Kidney glomerular epithelial cell (primary cell): ENCODE data around the gene TIAM1.

Experiments
- DNase-seq: peaks from one replicate; lab custom pipeline; 2025; lab: John Stamatoyannopoulos, UW

The TIAM1 gene

GRCh38 chr21:31201144-31201543 lies 142.9 kb downstream of the TIAM1 start:
- no peak for DNase-seq

- peak; percentile 51 for DNase-seq
Measured at GRCh38 chr21:31198575-31198974, 145.5 kb downstream of the TIAM1 start.

DNA sequence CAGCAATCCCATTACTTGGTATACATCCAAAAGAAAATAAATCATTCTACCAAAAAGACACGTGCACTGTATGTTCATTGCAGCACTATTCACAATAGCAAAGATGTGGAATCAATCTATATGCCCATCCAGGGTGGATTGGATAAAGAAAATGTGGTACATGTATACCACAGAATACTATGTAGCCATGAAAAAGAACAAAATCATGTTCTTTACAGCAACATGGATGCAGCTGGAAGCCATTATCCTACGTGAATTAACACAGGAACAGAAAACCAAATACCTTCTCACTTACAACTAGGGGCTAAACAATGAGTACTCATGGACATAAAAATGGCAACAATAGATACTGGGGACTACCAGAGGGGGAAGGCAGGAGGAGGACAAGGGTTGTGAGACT lies 147.3 kb downstream of the TIAM1 start:
- no peak for DNase-seq

DNA sequence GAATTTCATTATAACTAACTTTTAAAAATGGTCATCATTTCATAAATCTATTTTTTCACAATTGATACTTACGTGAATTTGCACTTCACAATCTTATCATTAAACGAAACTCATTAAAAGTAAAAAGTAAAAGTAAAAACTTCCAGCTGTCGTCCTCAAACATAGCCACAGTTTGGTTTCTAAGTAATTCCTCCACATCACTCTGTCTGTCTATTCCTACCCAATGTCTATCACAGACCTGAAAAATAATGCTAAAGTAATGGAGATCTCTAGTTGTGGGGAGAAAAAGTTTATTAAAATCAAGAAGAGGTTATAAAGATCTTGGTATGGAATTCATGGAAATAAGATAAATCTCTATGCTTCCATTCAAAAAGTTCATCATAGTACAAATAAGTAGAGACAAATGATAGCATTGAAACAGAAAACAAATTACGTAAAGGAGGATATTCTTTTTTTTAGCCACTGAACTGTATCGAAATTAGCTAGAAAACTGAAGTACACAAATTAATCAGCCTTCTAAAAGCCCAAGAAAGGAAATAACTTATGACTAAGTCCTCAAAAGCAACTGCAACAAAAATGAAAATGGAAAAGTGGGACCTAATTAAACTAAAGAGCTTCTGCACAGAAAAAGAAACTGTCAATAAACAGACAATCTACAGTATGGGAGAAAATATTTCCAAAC lies 148.6 kb downstream of the TIAM1 start:
- DNase-seq: no peak

GRCh38 chr21:31194510-31195293 lies 149.4 kb downstream of the TIAM1 start:
- DNase-seq: no peak

GRCh38 chr21:31193761-31194160 lies 150.3 kb downstream of the TIAM1 start:
- DNase-seq: no peak

DNA sequence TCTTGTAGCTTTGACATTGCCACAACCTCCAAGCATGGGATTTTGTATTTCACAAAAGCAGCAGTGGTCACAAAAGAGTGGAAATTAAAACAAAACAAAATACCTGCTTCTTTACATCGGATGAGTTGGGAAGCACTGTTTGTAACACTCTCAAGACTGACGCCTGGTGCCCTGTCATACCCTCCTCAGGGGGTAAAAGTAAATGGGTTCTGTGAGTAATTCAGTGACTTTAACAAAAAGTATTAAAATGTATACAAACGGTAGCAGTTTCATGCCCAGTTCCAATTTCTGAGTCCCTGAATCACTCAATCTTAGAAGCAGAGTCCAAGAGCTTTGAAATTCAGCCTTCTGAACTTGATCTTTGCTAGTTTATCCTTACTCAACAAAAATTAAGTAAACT lies 152.5 kb downstream of the TIAM1 start:
- no peak for DNase-seq

DNA sequence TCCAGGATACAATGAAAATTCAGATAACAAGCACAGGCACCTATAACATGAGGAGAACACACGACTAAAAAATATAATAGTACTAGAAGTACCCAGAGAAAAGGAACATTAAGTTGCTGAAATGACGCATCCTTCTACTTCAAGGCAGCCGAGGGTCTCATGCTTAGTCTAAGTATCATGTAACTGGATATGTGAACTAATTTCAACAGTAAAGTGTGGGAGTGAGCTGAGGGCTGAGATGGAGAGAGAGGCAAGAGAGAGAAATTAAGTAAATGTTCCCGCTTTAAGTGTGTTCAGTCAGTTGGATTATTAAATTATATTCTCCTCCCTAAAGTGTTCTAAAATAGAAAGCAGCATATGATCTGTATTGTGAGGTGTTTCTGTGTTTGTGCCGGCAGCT lies 153.5 kb downstream of the TIAM1 start:
- no peak for DNase-seq

DNA sequence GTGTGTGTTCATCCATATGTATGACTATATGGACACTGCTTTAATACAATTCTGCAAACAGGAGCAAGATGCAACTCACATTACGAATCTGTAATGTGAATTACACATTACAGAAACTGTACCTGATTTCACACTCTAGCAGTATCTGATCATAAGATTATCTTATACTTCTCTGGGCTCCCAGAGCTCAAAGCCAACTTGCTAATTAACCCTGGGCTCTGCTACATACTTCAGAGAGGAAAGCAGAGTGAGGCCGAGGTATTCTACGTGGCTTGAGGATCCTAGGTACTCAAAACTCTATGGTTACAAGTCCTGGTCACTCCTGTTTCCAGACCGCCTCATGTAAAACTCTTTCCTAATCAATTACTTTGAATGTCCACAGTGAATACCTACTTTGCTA lies 156.6 kb downstream of the TIAM1 start:
- no peak for DNase-seq

- DNase-seq: no peak
Measured at GRCh38 chr21:31186916-31187315, 157.1 kb downstream of the TIAM1 start.

DNA sequence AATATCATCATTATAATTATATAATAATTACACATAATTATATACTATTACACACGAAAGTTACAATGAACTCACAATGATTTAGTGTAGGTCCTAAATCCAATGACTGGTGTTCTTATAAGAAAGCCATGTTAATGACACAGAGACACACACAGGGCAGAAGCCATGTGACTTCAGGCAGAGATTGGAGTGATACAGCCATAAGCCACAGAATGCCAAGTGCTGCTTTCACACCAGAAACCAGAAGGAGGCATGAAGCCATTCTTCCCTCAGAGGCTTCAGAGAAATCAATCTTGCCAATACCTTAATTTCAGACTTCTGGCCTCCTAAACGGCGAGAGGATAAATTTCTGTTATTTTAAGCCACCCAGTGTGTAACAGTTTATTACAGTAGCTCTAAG lies 158.4 kb downstream of the TIAM1 start:
- no peak for DNase-seq

DNA sequence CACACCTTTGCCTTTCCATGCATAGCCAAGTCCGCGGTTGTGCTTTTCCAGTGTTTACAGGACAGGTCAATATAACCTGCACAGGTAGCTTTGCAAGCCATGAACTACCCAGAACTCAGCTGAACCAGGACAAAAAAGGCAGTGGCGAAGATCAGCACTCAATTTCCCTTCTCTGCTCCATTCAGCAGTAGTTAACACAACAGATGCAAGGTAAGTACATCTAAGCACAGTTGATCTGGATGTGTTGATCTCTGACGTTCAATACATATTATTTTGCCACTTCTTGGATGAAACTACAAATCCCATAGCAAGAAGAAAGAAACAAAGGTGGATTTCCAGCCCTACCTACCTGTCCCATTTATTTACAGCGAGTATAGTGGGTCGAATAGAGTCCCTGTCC lies 159.2 kb downstream of the TIAM1 start:
- no peak for DNase-seq

GRCh38 chr21:31184459-31184858 lies 159.6 kb downstream of the TIAM1 start:
- DNase-seq: no peak

DNA sequence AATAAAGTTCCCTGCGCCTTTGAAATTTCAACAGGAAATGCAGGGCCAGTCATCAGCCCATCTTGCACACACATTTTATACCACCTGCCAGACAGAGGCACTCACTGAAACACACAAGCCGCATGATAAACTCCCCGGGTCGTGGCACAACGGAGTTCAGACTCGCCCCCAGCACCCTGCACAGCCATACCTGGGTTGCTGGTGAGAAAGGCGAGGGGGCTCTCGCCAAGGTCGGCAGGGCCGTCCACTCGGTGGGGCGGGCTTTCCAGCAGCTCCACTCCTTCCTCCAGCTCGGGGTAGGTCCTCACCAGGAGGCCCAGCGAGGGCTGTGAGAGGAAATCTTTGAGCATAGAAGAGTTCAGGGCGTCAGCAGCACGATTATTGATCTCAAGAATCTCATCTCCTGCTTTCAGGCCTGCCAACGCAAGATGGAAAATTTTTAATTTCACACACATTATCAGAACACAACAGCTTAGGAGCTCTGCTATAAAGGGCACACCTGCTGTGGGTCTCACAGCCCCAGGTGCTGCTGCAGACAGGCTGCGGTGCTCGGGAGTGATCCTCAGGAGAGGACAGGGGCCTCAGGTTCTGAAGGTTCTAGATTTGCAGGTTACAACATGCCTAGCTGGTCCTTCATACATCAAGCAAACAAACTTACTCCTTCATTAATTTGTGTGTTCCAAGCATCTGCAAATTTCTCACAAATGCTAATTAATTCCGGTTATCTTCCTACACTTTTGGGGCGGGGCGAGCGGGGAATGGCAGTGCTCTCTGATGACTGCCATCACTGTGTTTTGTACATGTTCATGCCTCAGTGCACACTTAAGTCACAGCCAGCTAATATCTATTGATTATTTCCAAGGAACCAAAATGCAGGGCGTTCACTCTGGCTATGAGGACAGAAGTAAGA lies 161.6 kb downstream of the TIAM1 start:
- no peak for DNase-seq

DNA sequence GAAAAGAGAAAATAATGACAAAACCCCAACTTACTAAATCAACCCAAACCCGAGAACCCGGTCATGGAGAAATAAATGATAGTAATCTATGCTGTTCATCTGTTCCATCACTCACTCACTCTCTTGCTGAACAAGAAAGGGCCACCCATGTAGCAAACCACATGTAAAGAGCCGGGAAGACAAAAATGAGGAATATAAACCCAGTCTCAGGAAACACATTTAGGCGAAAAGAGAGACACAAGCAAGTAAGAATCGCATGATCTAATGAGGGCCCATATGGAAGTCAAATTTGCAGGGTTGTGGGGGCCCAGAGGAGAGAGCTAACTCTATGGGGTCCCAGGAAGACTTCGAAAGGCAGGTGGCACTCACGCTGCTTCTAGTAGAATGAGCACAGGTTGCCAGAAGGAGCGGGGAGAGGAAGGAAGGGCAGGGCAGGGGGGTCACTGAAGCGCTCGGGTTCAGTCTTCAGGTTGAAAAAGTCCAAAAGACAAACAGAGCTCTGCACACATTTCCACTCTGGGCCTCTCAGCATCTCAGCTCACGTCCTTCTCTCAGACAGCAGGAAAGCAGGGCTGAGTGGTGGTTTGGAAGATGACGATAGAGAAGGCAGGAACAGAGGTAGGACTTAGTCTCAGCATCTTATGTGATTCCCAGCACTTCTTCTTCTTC lies 162.8 kb downstream of the TIAM1 start:
- DNase-seq: no peak

GRCh38 chr21:31180256-31181081 lies 163.6 kb downstream of the TIAM1 start:
- peak; percentile 51 for DNase-seq

- peak; percentile 1 for DNase-seq
Measured at GRCh38 chr21:31176725-31177124, 167.3 kb downstream of the TIAM1 start.

GRCh38 chr21:31176080-31176551 lies 167.9 kb downstream of the TIAM1 start:
- DNase-seq: no peak

- DNase-seq: no peak
Measured at GRCh38 chr21:31173881-31174555, 170.0 kb downstream of the TIAM1 start.

DNA sequence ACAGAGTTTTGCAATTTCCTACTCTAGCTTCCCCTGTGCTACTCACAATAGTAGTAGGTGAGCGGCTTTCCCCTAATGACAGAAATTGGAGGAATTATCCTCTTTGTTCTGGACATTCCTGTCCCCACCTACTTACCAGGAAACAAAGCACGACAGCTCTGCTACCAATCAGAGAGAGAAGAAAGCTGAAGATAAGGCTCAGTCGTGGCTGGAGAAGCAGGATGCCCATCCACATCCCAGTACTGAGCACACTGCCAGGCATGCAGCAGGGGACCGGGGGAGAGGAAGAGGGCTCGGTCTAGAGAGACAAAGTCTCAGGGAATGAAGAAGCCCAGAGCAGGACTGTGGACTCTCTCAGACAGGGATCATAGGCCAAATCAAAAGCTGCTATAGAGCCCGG lies 171.7 kb downstream of the TIAM1 start:
- DNase-seq: no peak
